HG02884 (cell line): Measurements from ENCODE around the gene HSH2D.
A peak's percentile ranks its signal among the peaks of the same experiment; 100 is the strongest.
"Not testable (repeated sequence)": the region's sequence is repeated elsewhere in the genome, so short reads cannot be mapped to it uniquely, and the experiment has no call there.

Experiments
- ATAC-seq: cut with Tn5 transposase; IDR thresholded peaks from one replicate; pipeline ENCODE4 v1.9.1; 2021; ENCODE audit warnings: mild to moderate bottlenecking, moderate library complexity; ENCODE audit not compliant: unreplicated experiment

HSH2D gene

GRCh38 chr19:16154557-16154956 is 11.1 kb downstream of the HSH2D start:
- ATAC-seq = no peak

GRCh38 chr19:16155128-16155527 is 11.6 kb downstream of the HSH2D start:
- no peak for ATAC-seq

- ATAC-seq = no peak
Measured at GRCh38 chr19:16156904-16157303, 13.4 kb downstream of the HSH2D start.

- ATAC-seq = no peak
Measured at GRCh38 chr19:16157601-16158000, 14.1 kb downstream of the HSH2D start.

GRCh38 chr19:16159655-16160054 is 16.2 kb downstream of the HSH2D start:
- ATAC-seq = no peak

GRCh38 chr19:16160445-16160942 is 17.0 kb downstream of the HSH2D start:
- ATAC-seq = no peak

- no peak for ATAC-seq
Measured at GRCh38 chr19:16160943-16161560, 17.6 kb downstream of the HSH2D start.

- ATAC-seq = no peak
Measured at GRCh38 chr19:16161840-16162239, 18.4 kb downstream of the HSH2D start.

- ATAC-seq = no peak
Measured at GRCh38 chr19:16164222-16164890, 20.9 kb downstream of the HSH2D start.

GRCh38 chr19:16166417-16166816 is 22.9 kb downstream of the HSH2D start:
- no peak for ATAC-seq

GRCh38 chr19:16167055-16167454 is 23.6 kb downstream of the HSH2D start:
- no peak for ATAC-seq

- no peak for ATAC-seq
Measured at GRCh38 chr19:16168465-16169081, 25.1 kb downstream of the HSH2D start.

GRCh38 chr19:16170134-16170533 is 26.6 kb downstream of the HSH2D start:
- no peak for ATAC-seq

- ATAC-seq = no peak
Measured at GRCh38 chr19:16175954-16176353, 32.5 kb downstream of the HSH2D start.

- not testable (repeated sequence) for ATAC-seq
Measured at GRCh38 chr19:16178866-16179265, 35.4 kb downstream of the HSH2D start.

GRCh38 chr19:16180611-16181010 is 37.1 kb downstream of the HSH2D start:
- ATAC-seq = no peak

- ATAC-seq = no peak
Measured at GRCh38 chr19:16184665-16185122, 41.2 kb downstream of the HSH2D start.

- ATAC-seq = peak; percentile 82
Measured at GRCh38 chr19:16185123-16185767, 41.8 kb downstream of the HSH2D start, which contains the start of gene FAM32A. Gene FAM32A (plus strand): TSS chr19:16185410. CDS start chr19:16185443, 33 bp downstream.

GRCh38 chr19:16185768-16186123 is 42.3 kb downstream of the HSH2D start:
- ATAC-seq = no peak

- no peak for ATAC-seq
Measured at GRCh38 chr19:16188521-16188920, 45.0 kb downstream of the HSH2D start.

- no peak for ATAC-seq
Measured at GRCh38 chr19:16190198-16190597, 46.7 kb downstream of the HSH2D start.
